ENCODE measurements around the gene MIF.
"Not testable (repeated sequence)": the region's sequence is repeated elsewhere in the genome, so short reads cannot be mapped to it uniquely, and the experiment has no call there.

MIF gene

GRCh38 chr22:23877566-23877965, 16.6 kb upstream of the MIF start:
- no peak for DNase-seq (ENCODE audit: low read depth, low spot score)

- DNase-seq (ENCODE audit: low read depth, low spot score): no peak
These were observed 16.0 kb upstream of the MIF start for GRCh38 chr22:23878219-23878618.

- DNase-seq (ENCODE audit: low read depth, low spot score): no peak
These were observed 11.8 kb upstream of the MIF start for GRCh38 chr22:23882370-23882769.

- DNase-seq (ENCODE audit: low read depth, low spot score): no peak
These were observed 10.5 kb upstream of the MIF start for GRCh38 chr22:23883658-23884057.

GRCh38 chr22:23884140-23884539, 10.0 kb upstream of the MIF start:
- no peak for DNase-seq (ENCODE audit: low read depth, low spot score)

GRCh38 chr22:23888615-23889401, 5.4 kb upstream of the MIF start:
- DNase-seq (ENCODE audit: low read depth, low spot score): no peak

- DNase-seq (ENCODE audit: low read depth, low spot score): no peak
These were observed 4.6 kb upstream of the MIF start for GRCh38 chr22:23889620-23890019.

- DNase-seq (ENCODE audit: low read depth, low spot score): no peak
These were observed 2.5 kb upstream of the MIF start for GRCh38 chr22:23891726-23892125.

- DNase-seq (ENCODE audit: low read depth, low spot score): no peak
These were observed 2.1 kb upstream of the MIF start for GRCh38 chr22:23892130-23892529.

GRCh38 chr22:23892706-23893105, 1.5 kb upstream of the MIF start:
- DNase-seq (ENCODE audit: low read depth, low spot score): no peak

- DNase-seq (ENCODE audit: low read depth, low spot score): no peak
These were observed 850 bp upstream of the MIF start for GRCh38 chr22:23893121-23893944.

GRCh38 chr22:23894710-23895598, 771 bp downstream of the MIF start:
- no peak for DNase-seq (ENCODE audit: low read depth, low spot score)

GRCh38 chr22:23895599-23896144, 1.5 kb downstream of the MIF start:
- DNase-seq (ENCODE audit: low read depth, low spot score): no peak

GRCh38 chr22:23896166-23896522, 2.0 kb downstream of the MIF start:
- DNase-seq (ENCODE audit: low read depth, low spot score): no peak

- DNase-seq (ENCODE audit: low read depth, low spot score): no peak
These were observed 2.5 kb downstream of the MIF start for GRCh38 chr22:23896523-23897186.

- DNase-seq (ENCODE audit: low read depth, low spot score): no peak
These were observed 3.1 kb downstream of the MIF start for GRCh38 chr22:23897320-23897719.

- DNase-seq (ENCODE audit: low read depth, low spot score): no peak
These were observed 4.1 kb downstream of the MIF start for GRCh38 chr22:23898006-23898974.

- no peak for DNase-seq (ENCODE audit: low read depth, low spot score)
These were observed 5.0 kb downstream of the MIF start for GRCh38 chr22:23899042-23899745.

- DNase-seq (ENCODE audit: low read depth, low spot score): not testable (repeated sequence)
These were observed 6.0 kb downstream of the MIF start for GRCh38 chr22:23900227-23900626.
